Activated CD4-positive, CD25-positive, alpha-beta regulatory T cell treated with anti-CD3 and anti-CD28 coated beads, Interleukin-2, amount 50 U/mL, for 16 hours (primary cell): ENCODE results near the gene DUSP14.

Source experiments
- DNase-seq: peaks from one replicate; pipeline ENCODE4 v3.0.0-alpha.2; 2020; ENCODE audit warnings: low read depth, low spot score

DUSP14 gene

DNA sequence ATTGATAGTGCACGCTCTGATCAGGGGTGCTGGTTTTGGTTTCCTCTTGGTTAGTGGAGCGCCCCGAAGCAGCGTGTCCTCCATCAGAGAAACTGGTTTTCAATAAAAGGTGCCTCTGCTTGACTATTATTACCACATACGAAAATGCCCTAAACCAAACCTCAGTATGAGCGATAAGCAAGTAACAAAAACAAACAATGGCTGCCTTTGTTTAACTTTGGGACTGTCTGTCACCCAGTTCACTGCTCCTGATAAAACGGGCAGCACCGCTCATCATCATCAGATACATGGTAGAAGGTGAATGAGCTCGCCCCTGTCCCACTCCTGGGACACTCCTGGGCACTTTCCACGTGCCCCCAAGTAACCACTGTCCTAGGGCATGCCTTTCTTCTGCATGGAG is 24.0 kb downstream of the DUSP14 start:
- DNase-seq = no peak

DNA sequence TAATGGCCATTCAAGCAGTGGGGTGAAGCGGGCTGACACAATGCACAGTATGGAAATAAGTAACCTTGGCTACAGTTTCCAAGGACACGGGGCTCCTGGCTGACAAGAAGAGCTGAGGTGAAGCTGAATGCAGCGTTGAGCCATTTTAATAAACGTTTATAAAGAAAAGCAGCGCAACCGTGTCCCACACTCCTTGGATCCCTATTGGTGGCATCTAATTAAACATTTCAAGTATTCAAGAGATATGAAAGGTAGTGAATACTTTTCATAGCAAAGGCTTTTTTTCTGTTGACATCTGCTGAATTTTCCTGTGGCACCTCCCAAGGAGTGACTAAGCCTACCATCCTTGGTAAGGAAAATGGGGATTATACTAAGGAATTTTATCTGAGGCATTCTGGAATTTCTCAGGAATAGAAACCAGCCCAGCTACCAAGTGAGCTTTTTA is 26.5 kb downstream of the DUSP14 start:
- DNase-seq = no peak

DNA sequence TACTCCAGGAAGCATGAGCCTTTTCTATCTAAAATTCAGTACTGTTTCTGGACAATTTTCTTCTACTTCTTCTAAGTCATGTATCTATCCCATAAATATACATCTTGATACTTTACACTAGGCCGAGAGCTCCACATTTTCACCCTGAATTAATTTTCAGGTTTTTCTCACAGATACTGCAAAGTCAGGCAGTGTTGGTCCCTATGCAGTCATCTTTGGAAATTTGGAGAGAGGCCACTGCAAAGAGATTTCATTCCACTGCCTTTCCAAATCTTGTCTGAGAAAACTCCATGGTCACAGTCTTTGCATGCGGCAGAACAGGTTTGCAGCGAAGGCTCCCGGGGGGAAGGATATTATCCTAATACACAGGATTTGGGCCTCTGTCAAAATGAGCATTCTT is 28.2 kb downstream of the DUSP14 start:
- no peak for DNase-seq

DNA sequence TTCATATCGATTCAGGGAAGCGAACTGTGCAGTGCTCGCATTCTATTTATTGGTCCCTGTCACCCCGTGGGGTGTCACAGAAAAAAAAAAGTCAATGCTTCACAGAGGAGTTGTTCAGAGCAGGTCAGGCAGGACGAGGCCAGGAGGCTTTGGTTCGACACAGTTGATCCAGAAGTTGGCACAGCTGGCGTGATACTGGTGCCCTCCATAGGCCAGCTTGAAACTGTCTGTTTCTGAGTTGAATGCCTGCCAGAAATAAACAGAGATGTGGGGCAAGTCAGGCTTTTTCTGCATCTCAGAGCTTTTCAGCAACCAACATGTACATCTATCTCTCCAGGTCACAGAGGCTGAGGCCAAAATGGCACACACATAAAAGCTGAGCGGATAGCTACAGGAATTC is 29.1 kb downstream of the DUSP14 start:
- no peak for DNase-seq

DNA sequence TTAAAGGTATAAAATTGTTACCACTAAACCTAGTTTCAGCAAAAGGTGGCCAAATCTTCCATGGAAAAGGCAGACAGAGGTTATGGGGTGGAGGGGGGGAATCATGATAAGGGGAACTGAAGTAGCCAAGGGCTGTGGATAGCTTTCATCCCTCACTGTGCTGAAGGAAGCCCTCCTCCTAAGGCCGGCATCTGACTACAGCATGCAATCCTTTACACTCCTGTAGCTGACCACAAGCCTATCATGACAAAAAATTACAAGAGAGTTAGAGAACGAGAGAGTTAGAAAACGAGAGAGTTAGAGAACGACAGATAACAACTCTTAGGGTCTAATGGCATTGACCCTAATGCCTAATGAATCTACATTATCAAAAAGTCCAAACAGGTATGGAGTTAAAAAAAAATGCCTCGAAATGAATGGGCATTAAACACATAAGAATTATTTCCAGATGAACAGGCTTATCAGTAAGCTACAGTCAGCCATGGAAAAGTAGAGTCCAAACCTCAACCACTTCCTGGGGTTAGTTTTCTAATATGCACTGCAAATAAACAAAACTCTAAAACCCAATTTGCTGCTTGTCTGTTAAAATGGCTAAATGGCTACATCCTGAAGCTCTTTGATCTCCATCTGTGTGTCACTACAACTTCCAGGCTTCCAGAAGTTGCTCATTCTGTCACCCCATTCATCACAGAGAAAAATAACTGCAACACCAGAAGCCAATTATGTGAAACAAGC is 29.7 kb downstream of the DUSP14 start:
- DNase-seq = no peak

DNA sequence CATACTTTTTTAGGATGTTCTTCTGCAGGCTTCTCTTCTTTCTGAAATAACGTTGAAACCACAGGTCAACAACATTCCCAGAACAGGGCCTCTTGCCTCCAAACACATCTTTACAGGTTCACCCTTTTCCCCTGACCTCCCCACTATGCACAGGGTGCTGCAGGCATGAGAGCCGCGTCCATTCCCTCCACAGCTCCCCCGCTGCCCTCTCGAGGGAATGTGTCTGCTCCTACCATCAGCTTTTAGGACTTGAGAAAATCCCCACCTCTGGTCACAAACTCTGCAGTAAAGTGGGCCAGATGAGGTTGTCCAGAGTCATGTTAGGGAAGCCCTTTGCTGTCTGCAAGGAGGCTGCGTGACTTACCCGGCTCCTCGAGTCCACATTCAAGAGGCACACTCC is 30.5 kb downstream of the DUSP14 start:
- no peak for DNase-seq

DNA sequence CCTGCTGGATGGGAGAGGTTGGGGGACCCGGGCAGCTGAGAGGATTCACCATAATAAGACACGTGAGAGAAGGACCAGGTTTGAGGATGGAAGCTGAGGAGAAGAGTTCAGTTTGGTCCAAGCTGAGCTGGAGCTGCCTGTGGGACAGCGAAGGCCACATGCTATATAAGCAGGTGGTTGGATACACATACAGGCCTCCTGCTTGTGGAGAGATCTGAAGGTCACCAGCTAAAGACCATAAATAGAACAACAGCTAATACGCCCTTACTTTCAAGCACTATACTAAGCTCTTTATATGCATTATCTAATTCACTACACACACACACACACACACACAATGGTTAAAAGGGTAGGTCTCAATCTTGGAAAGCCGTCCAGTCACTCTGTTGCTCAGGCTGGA is 32.1 kb downstream of the DUSP14 start:
- no peak for DNase-seq

DNA sequence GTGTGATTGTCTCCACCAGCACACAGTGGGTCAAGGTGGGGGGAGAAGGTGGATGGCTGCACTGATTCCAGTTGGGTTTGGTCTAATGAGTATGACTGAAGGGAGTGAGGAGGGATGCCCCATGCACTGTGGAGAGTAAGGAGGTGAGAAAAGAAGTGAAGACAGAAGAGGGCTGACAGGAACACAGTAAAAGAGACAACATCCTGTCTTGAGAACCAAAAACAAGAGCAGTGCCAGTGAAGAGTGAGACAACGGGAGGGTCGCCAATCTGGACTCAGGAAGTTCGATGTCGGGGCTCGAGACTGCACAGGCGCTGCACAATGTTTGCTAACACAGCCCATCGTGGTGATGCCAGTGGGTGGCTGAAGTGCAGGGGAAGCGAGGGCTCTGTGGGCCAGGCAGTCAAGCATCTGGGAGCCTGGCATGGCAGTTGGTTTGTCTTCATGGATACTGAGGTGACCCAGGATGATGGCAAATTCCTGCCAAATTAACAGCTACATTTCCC is 34.1 kb downstream of the DUSP14 start:
- no peak for DNase-seq

DNA sequence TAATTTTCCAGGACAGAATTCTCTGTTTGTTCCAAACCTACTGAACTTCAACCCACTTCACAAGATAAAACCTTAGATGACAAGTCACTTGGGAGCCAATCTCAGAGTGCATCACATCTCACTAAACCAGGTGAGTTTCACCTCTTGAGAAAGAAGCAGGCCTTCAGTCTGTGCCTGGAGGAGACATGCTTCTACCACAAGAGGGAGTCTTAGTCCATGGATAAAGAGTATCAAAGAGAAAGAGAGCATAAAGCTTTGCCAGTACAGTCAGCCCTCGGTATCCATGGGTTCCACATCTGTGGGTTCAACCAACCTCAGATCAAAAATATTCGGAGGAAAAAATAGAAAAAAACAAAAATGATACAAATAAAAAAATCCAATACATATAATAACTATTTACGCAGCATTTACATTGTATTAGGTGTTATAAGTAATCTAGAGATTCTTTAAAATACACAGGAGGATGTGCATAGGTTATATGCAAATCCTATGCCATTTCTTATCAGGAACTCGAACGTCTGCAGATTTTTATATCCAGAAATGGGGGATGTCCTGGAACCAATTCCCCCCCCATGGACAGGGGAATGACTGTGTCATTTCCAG is 37.7 kb downstream of the DUSP14 start:
- no peak for DNase-seq

DNA sequence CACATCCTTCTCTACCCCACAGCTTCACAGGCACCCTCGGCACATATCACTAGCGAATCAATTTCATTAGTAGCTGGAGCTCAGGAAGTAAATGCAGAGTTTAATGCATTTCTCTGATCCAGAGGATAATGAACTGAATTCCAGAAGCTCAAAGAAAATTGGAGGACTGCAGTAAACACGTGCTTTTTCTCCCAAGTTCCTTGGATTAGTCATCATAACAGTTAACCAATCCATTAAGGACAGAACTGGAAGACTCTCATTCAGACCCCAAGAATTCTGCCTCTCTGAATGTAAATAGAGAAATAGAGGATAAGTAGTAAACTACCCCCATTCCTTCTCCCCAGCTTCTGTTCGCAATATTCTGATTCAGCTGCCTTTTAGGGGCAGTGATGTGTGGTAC is 40.7 kb downstream of the DUSP14 start:
- DNase-seq = no peak

DNA sequence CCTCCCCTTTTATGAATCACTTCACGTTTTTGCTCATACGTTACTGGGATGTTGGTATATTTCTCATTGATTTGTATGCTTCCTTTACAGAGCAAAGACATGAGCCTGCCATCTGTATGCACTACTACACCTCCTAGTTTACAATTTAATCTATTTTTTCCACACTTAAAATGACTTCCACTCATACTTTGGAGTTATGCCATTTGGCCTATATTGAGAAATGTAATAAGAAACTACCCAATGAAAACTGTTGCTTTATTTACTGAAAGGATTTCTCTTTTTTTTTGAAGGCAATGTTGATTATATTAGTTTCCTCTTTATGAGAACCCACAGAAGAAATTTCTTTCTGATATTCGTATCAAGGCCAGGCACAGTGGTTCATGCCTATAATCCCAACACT is 43.1 kb downstream of the DUSP14 start:
- DNase-seq = no peak

DNA sequence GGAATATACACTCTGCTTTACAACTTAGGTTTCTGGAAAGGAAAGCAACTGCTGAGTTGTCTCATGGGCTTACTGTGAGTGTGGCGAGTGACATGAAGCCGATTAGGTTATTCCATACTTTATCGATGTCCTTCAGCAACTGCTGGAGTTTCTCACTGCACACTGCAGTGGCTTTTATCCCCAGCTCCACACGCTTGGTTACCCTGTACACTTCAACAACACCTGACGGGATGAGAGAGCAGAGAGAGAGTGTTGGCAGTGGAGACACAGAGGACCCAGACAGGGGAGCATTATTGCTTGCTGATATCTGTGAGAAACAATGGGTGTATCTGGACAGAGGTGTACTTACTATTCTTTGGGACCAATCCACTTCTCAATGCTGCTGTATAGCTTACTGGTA is 46.2 kb downstream of the DUSP14 start:
- DNase-seq = no peak

DNA sequence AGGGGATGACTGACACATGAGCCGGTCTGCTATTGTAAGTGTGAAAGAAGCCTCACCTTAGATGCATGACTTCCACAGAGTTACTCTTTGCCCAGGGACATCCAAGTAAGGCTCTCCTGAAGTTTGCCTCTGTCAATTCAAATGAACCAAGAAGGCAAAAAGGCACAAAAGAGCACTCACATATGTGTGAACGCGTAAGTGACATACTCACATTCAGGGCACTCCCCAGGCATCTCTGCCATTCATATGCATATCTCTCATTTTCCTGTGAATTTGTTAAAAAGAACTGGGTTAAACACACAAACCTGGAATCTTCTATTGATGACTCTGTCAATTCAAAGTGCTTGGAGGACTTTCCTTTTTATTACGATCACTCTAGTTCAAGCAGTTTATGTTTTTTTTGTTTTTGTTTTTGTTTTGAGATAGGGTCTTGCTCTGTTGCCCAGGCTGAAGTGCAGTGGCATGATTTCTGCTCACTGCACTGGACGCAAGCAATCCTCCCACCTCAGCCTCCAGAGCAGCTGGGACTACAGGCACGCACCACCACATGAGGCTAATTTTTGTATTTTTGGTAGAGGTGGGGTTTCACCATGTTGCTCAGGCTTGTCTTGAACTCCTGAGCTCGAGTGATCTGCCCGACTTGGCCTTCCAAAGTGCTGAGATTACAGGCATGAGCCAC is 49.4 kb downstream of the DUSP14 start:
- no peak for DNase-seq

DNA sequence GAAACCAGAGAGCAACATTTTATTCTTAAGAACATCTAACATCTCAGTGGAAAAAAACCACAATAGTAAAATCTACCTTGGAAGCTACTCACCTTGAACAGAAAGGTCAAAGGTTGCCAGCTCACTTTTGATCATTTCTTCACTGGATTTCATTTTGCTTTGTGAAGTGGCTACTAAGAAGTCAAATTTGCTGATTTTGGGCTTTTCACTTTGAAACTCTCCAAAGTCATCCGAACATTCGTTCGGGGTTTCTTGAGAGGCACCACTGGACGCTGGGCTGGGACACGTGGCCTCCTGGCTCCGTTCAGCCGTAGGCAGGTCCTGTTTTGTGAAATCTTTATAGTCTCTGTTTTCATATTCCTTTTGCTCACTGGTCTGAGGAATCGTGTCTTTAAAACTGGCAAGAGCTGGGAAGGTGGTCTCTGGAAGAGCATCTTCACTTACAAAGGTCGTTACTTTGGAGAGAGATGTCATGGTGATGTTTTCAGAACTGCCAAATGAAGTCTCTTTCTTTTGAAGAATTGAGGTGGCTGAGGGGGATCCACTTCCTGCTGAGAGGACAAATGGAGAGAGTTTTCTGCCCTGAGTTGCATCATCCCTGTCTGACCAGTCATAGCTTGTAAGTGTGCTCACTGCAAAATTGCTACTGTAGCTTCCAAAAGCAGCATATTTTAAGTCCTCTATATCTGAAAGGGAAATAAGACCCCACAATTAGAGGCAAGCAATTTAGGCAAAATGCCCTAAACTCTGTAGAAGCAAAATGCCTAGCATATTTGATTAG is 52.4 kb downstream of the DUSP14 start:
- DNase-seq = no peak

DNA sequence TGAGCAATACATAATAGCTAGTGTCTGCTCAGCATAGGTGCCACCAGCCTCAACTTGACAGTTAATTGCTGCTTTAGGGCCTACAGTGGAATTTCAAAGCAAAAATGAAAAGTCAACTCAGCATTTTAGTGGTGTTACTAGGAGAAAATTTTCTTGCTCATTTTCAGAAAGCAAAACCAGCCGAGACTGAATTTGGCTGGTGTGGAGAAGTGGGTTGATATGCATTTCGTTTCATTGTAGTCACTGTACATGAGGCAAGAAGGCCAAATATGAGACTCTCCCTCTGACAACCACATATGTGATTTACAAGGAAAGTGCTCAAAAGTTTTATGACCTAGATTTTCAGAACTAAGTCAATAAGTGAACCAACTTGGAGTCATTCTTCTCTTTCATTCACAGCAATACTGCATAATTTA is 54.0 kb downstream of the DUSP14 start:
- no peak for DNase-seq

DNA sequence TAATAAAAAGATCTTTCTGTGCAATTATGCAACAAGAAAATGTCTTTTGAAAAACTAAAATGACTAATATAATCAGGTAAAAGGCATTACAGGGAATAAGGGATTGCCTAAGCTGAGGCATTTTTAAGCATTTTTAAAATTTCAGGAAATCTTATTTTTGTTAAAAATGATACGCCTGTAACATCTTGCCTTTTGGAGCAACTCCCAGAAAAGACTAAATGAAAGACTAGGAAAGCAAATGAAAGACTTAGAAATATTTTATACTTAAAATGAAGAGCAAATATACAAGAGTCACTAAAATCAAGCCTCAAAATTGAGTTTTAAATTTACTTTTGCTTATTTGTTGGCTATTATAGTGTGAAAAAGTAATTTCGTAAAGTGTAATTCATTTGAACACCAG is 55.8 kb downstream of the DUSP14 start:
- DNase-seq = no peak

DNA sequence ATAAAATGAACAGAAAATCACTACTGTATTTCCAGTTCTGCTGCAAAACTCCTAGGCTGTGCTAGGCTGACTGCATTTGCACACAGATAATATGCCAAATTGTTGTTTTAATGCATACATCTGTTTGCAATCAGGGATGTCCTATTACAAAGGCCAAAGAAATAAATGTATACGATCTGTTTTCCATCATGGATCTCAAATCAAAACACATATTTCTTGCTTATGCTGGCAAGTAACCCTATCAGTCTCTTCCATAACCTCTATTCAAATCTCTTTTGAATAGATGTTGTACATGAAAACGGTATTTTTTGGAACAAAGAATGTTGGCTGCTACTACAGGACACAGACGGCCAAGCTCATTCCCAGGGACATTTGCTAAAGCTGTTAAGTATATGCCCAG is 56.6 kb downstream of the DUSP14 start:
- no peak for DNase-seq

DNA sequence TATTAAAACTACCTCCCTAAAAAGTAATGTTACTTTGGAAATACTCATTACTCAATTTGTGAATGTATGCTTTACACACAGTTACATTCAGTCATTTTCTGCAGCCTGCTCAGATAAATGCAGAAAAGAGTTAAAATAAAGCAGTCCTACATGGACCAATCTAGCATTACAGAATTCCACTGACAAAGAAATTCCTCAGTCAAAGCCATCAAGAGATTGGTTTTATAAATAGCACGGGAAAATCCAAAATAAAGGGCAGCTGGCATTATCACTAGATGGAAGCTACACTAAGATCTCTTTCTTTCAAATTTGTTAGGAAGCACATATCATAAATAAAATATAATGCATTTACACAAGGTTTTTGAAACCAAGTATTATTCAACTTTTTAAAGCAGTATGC is 58.3 kb downstream of the DUSP14 start:
- no peak for DNase-seq

DNA sequence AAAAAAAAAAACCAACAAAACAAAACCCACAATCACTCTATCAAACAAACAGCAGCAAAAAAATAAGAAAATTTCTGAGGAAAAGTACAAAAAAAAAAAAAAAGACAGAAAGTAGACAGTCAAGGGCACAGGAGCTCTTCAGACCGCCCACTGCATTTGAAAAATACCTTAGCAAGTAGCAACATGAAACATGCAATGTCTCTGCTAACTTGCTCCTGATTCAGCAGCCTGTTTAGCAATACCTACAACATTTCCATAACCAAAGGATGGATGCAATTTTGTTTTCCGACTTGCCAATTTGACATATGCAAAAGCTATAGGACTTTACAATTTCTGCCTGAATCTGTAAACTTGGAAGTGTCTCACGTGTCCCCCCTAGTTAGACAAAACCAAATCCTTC is 62.1 kb downstream of the DUSP14 start:
- DNase-seq = no peak

DNA sequence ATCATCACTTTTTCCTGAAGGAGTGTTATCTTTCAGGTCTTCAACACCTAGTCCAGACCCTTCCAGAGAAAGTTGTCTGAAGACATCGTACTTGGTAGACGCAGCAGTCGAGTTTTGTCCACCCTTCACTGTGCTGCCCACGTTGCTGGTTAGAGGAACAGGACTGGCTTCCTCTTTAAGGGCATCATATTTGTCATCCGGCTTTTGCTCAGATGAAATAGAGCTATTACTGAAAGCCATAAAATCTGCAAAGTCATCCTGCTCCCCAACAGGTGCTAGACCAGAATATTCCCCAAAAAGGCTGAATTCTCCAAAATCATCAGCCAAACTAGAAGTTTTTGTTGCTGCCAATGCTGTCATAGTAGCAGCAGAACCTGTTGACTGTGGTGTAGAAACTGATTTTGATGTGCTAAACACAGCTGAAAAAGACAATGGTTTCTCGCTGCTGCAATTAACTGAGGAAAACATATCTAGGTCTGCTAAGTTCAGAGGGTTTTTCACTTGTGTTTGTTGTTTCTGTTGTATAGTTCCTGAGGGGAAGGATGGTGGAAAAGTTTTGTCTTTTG is 63.8 kb downstream of the DUSP14 start:
- no peak for DNase-seq

DNA sequence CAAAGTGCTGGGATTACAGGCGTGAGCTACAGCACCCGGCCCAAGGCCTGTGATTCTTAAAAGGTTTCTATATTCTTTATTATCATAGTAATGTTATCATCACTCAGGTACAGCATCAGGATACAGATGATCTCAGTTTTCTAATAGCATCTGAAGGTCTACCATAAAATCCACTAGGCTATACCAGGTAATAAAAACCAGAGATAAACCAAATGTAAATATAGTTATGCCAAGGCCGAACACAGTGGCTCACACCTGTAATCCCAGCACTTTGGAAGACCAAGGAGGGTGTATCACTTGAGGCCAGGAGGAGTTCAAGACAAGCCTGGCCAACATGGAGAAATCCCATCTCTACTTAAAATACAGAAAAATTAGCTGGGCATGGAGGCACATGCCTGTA is 65.7 kb downstream of the DUSP14 start:
- DNase-seq = no peak

DNA sequence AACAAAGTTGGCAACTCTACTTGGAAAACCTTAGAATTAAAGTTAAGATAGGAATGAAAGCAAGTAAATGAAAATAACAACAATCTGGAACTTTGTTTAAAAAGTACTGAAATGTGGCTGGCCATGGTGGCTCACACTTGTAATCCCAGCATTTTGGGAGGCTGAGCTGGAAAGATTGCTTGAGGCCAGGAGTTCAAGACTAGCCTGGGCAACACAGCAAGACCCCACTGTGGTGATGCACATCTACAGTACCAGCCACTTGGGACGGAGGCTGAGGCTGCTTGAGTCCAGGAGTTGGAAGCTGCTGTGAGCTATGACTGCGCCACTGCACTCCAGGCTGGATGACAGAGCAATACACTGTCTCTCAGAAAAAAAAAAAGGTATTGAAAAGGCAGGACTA is 67.8 kb downstream of the DUSP14 start:
- no peak for DNase-seq
